DMS79 treated with DMSO at 0.1 percent for 48 hours (cell line): ENCODE data around the gene TNFAIP1.
"Not testable (repeated sequence)": the region's sequence is repeated elsewhere in the genome, so short reads cannot be mapped to it uniquely, and the experiment has no call there.

Experiments used
- DNase-seq: peaks from one replicate; lab custom pipeline; 2025; lab: John Stamatoyannopoulos, UW

TNFAIP1 gene

DNA sequence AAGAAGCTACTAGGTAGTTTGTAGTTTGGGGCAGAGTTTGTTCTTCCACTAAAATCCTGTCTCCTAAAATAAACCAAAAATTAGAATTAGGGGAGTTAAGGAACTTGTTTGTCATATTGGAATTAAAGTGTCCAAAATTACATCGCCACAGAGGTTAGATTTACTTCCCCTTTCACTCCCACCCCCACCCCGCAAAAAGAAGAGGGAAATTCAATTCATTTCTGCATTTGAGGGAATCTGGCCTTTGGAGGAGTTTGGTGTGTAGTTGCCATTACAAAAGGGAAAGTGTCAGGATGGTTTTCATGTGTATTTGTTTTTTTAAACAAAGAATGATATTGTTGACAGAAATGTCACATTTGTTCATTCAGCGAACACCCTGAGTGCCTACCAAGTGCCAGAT lies 10.8 kb upstream of the TNFAIP1 start:
- DNase-seq: no peak

DNA sequence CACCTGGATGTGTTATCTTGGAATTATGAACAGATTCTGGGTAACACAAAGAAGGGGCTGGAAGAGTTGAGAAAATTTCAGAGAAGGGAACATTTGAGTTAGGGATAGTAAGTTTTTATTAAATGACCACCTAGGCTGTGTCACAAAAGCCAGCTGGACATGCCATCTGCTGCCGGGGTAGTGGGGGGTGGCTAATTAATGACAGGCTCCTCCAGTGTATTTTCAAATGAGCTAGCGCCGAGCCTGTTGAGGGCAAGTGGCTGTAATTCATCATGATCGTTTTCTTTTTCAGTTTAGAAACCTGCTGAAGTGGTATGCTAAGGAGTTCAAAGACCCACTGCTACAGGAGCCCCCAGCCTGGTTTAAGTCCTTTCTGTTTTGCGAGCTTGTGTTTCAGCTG lies 10.3 kb upstream of the TNFAIP1 start:
- DNase-seq: no peak

- no peak for DNase-seq
Observed at GRCh38 chr17:28326114-28326513, 9.4 kb upstream of the TNFAIP1 start.

DNA sequence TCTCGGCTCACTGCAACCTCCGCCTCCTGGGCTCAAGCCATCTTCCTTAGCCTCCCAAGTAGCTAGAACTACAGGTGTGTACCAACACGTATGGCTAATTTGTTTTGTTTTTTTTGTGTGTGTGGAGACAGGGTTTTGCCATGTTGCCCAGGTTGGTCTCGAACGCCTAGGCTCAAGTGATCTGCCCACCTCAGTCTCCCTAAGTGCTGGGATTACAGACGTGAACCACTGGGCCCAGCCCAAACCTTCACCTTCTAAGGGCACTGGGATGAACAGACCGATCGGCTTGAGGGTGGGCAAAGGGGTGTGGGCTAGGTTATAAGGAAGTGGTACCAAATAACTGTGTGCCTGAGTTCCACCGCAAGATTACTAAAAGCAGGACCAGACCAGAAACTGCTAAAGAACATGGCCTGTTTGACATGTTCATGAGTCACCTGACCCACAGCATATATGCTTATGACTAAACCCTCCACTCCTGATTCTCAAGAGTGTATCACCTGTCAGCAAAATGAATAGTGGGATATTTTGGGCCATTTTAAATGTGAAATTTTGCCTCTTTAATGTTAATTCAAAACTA lies 8.4 kb upstream of the TNFAIP1 start:
- DNase-seq: no peak

DNA sequence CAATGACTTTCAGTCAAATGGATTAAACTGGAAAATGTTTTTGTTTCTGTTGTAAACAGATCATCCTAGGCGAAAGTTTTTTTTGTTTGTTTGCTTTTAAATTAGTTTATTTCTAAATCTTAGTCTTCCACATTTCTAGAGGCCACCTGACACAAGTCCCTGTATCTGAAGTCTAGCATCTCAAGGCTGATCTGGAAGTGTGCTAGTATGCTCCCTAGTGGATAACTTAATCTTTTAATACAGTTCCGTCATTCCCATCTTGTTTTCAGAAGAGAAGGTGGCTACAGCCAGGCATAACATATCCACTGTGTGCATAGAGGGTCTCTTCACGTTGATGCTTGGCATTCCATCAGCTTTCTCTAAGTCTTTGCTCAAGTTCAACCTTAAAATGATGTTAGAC lies 7.9 kb upstream of the TNFAIP1 start:
- DNase-seq: no peak

DNA sequence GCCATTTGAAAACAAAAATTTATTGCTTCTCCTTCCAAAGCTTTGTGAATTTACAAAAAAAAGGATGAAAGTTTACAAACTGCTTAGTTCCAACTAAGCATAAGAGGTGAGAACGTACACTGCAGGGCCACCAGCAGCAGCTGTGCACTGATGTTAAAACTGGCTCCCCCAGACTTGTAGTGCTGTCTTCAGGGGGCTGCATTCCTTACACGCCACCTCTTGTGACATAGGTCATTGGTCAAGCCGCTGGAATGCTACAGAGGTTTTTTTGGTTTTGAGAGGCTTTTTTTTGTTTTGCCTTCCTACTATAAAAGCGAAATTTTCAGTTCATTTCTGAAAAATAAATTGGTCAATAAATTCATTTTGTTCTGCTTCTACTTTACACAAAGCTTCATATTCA lies 7.2 kb upstream of the TNFAIP1 start:
- DNase-seq: no peak

GRCh38 chr17:28330671-28331070 lies 4.9 kb upstream of the TNFAIP1 start:
- DNase-seq: no peak

DNA sequence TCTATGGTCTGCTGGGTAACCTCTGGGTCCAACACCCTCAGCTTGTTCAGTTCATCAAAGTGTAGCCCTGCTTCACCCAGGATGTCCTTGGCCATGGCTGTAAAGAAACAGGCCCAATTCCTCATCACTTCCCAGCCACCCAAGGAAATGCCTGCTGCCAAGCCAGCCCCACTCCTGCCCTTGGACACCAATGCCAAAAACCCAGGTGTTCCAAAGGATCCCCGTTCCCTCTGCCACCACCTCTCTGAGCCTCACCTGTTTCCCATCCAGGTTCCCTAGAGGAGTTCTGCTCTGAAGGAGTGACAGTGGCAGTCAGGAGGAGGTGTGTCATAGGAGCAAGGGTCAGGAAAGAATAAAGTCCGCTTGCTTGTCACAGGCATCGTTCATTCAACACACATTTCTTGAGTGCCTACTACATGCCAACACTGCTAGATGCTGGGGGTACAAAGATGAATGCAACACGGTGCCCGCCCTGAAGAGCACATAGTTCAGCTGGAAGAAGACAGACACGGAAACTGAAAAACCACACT lies 3.6 kb upstream of the TNFAIP1 start:
- DNase-seq: no peak

DNA sequence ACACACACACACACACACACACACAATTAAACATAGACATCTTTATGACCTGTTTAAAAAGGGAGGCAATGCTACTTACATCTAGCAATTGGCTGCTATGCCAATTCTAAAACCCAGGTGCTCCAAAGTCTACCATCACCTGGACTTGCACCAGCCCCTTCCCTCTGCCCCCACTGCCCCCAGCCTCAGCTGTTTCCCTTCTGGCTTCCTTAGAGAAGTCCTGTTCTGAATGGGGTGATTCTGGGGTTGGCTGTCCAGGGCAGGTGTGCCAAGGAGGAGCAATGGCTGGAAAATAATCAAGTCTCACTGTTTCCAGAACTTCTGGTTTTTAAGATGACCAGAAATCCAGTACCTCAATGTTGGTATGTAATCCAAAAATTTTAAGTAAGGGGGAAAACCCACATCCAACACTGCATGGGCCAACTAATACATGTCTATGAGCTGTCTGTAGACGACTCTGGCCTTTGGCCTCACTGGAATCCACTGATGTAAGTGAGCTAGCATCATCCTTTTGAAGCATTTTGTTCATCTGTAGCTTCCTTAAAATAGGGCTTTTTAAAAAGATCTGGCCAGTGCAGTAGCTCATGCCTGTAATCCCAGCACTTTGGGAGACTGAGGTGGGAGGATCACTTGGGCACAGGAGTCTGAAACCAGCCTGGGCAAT lies 2.3 kb upstream of the TNFAIP1 start:
- no peak for DNase-seq

GRCh38 chr17:28334171-28334570 lies 1.4 kb upstream of the TNFAIP1 start:
- DNase-seq: no peak

DNA sequence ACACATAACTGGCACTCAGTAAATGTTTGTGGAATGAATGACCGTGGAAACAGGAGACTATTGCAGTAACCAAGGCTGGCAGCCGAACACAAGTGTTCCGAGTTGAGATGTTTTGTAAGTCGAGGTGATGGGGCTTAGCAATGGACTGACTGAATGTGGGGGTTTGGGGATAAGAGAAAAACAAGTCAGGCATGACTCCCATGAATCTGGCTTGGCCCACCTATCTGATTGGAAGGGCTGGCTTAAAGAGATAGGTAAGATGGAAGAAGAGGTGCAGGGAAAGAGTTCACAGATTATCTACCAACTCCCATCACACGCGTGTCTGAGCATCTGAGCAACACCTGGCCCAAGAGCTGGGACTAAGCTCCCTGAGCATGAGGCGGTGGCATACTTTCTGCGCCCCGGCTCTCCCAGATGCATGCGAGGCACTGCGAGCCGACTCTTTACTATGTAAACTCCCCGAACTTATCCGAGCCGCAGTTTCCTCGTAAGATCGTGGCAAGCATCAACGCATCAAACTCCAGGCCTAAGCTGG lies 828 bp upstream of the TNFAIP1 start:
- DNase-seq: no peak

DNA sequence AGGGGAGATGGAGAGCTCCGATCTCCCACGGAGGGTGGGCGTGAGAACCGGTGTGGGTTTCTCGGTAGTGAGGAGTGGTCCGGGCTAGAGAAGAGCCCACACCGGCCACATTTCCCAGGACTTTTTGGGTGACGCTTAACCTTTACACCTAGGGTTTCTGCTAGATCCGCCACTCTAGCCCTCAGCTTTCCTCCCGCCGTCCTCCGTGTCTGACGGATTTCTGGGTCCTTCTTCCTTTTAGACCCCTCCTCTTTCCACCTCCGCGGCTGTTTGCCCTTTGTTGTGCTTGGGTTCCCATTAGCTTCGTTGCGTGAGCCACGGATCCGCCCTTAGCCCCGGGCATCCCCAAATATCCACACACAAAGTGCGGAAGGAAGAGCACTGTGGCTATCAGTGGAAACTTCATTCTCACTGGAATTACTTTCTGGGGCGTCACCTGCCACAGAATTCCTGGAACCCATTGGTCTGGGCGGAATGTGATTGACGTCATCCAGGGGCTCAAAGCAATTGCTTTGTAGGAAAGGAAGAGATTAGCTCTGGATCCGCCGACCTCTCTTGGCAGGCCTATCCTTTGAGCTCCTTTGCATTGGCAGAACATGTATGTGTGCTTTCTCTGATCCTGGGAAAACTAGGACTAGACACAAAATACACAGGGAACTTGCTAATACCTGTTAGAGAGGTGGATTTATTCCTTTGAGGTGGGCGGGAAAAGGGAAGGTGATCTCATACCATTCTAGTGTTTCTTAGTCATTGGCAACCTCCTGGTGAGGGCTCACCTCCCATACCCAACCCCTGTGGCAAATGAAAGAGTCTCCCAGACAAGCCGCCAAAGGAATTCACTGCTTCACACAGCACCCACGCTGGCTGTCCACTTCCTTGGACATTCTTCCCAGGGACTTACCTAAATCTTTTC lies 654 bp downstream of the TNFAIP1 start:
- DNase-seq: peak; percentile 68

DNA sequence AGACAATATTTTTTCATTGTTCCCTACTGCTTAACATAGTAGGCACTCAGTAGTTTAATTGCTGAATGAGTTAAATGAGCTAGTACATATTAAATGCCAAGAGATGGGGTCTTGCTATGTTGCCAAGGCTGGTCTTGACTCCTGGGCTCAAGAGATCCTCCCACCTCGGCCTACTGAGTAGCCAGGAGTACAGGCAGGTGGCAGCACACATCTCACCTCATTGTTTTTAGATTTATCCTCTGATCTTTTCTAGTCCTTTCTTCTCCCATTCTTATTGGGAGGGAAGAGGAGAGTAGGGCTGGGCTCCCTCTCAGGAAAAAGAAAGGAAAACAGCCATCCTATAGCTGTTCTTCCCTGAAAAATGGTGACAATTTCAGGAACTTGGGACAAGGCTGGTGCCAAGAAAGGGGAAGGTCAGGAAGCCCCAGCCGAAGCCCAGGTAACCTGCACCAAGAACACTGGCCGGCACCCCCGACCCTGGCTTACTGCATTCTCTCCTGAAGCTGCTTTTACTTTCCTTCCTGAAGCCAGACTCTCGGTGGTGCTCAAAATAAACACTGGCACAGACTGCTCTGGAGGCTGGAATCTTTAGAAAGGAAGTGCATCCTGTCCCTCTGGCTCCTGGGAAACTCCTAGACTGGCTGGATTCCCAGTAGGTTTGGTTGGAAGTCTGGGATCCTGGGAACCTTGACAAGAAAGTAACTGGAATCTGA lies 2.7 kb downstream of the TNFAIP1 start:
- no peak for DNase-seq

DNA sequence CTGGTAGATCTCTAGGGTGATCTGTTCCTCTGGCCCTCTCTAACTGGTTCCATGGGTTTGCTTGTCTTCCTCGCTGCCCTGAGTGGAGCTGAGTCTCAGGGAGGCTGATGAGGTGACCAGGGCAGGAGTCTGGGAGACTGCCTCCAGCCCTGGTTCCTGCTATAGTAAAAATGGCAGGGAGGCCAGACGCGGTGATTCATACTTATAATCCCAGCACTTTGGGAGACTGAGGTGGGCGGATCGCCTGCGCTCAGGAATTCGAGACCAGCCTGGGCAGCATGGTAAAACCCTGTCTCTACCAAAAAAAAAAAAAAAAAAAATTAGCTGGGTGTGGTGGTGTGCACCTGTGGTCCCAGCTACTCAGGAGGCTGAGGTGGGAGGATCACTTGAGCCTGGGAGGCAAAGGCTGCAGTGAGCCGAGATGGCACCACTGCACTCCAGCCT lies 3.2 kb downstream of the TNFAIP1 start:
- not testable (repeated sequence) for DNase-seq

DNA sequence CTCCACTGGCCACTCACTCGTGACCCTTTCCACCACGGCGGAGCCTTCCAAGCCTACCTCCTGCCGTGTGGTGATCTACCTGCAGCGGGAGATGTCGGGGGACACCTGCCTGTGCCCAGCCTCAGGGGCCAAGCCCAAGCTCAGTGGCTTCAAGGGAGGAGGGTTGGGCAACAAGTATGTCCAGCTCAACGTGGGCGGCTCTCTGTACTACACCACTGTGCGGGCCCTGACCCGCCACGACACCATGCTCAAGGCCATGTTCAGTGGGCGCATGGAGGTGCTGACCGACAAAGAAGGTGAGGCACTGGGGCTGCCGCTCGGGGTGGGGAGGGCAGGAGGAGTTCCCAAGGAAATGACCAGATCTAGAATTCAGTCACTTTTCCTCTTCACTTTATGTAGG lies 3.9 kb downstream of the TNFAIP1 start:
- DNase-seq: no peak

DNA sequence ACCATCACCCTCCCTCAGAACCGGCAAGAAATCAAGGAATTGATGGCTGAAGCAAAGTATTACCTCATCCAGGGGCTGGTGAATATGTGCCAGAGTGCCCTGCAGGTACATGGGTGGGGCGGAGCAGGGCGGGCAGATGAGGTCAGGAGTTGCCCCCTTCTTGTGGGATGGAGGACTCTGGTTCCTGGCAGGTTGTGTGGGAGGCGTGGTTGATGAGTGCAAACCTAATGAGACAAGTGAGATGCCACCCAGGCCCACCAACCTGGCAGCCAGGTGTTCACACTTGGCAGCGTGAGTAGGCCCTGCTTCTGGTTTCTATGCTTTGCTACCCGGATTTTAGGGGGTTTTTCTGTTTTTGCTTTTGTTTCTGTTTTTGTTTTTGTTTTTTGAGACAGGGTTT lies 4.8 kb downstream of the TNFAIP1 start:
- DNase-seq: no peak

GRCh38 chr17:28341516-28341915 lies 6.0 kb downstream of the TNFAIP1 start:
- DNase-seq: no peak

DNA sequence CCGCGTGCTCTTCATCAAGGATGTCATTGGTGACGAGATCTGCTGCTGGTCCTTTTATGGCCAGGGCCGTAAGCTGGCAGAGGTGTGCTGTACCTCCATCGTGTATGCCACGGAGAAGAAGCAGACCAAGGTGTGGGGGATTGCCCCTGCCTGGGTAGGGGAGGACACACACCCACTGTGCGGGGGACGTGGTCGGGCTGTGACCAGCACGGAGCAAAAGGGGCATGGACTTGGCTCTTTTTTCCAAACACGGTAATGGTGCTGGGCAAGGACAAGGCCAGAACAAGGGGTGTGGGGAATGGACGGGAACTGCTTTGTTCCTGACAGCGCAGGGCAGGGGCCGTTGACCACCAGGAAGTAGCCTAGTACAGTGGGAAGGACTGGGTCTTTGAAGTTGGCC lies 6.8 kb downstream of the TNFAIP1 start:
- DNase-seq: no peak

DNA sequence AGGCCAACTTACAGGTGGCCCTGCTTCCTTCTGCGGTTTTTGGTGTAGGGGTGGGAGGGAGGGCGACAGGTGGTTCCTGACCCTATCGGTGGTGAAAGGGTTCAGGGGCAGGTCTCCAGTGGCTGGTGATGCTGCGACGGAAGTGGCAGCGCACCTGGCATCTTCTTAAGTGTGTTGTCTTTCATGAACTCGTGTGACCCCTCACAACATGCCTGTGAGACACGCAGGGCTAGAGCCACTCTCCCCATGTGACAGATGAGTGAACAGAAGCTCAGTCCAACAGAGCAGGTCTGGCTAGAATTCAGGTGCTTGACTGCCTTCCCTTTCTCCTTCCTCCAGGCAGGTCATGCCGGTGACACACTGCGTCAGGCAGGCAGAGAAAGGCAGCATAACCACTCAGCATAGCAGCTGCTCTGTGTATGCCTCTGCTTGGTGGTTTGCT lies 8.0 kb downstream of the TNFAIP1 start:
- no peak for DNase-seq

DNA sequence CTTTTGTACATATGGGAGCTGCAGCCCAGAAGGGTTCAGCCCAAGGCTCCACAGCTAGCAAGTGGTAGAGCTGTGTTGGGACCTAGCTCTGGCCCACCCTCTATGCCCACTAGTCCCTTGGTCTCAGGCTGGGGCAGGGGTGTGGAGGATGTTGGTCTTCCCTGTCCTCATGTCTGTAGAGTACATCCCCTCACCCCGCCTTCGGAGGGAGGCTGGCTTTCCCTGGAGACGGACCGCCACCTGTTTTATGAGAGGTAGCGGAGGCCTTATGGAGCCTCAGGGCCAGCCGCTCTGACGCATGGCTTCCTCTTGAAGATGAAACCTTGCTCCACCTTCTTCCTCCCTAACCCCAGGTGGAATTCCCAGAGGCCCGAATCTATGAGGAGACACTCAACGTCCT lies 8.4 kb downstream of the TNFAIP1 start:
- no peak for DNase-seq

GRCh38 chr17:28344435-28344901 lies 8.9 kb downstream of the TNFAIP1 start:
- no peak for DNase-seq
